CD8-positive, alpha-beta memory T cell (primary cell): ENCODE data around the gene RCE1. TPM values are rescaled to one million over a fixed set of nuclear protein-coding genes. Genes with fewer than 3 reads are reported as not detected.
A peak's percentile ranks its signal among the peaks of the same experiment; 100 is the strongest.

Experiments
- CTCF ChIA-PET: fragments of 350-600 bp; sonication (Branson Sonifier 250); formaldehyde crosslinking; loops from one replicate; lab custom pipeline; 2021; ENCODE audit warnings: antibody characterized with exemption; lab: Charles Lee
- POLR2A ChIA-PET: fragments of 350-600 bp; sonication (Branson Sonifier 250); formaldehyde crosslinking; loops from one replicate; lab custom pipeline; 2021; ENCODE audit warnings: antibody characterized with exemption; lab: Charles Lee
- DNase-seq, 5 donors: peaks; one replicate each; pipeline versions ENCODE4 v3.0.0 to v3.0.0-alpha.2; 2020 to 2022; ENCODE audit warnings: mixed read lengths in 1 of 5
- H3K27ac ChIP-seq: one replicate; pipeline ENCODE4 v1.7.0; 2013; ENCODE audit warnings: low read depth, mild to moderate bottlenecking, low read length, moderate library complexity
- H3K27me3 ChIP-seq: 2 replicates; pipeline ENCODE4 v1.7.0; 2013; ENCODE audit warnings: low read length, mild to moderate bottlenecking; ENCODE audit not compliant: insufficient read depth, poor library complexity, severe bottlenecking
- H3K36me3 ChIP-seq: 2 replicates; pipeline ENCODE4 v1.7.0; 2013; ENCODE audit warnings: mild to moderate bottlenecking, low read length, moderate library complexity; ENCODE audit not compliant: insufficient read depth
- H3K4me1 ChIP-seq: 2 replicates; pipeline ENCODE4 v1.7.0; 2013; ENCODE audit warnings: mild to moderate bottlenecking, low read length, moderate library complexity; ENCODE audit not compliant: insufficient read depth
- H3K4me3 ChIP-seq: 2 replicates; pipeline ENCODE4 v1.7.0; 2013; ENCODE audit warnings: mild to moderate bottlenecking, low read length
- H3K9me3 ChIP-seq: 2 replicates; pipeline ENCODE4 v1.7.0; 2013; ENCODE audit warnings: mild to moderate bottlenecking, low read length
- H3K27ac Mint-ChIP-seq, 8 donors: one replicate each; pipeline ENCODE4 v1.8.0; 2020 to 2021; ENCODE audit warnings: mixed read lengths in 8 of 8, mild to moderate bottlenecking in 6 of 8, inconsistent platforms in 3 of 8, moderate library complexity in 3 of 8
- H3K27me3 Mint-ChIP-seq, 2 donors: one replicate each; pipeline ENCODE4 v1.8.0; 2020 to 2021; ENCODE audit warnings: mixed read lengths in 2 of 2, mild to moderate bottlenecking in 1 of 2, moderate library complexity in 1 of 2
- H3K36me3 Mint-ChIP-seq, 3 donors: one replicate each; pipeline ENCODE4 v1.8.0; 2020 to 2021; ENCODE audit warnings: mixed read lengths in 3 of 3, inconsistent platforms in 1 of 3, mild to moderate bottlenecking in 1 of 3
- H3K4me1 Mint-ChIP-seq, 3 donors: one replicate each; pipeline ENCODE4 v1.8.0; 2020 to 2021; ENCODE audit warnings: mixed read lengths in 3 of 3, inconsistent platforms in 1 of 3, mild to moderate bottlenecking in 1 of 3
- H3K4me3 Mint-ChIP-seq, 7 donors: one replicate each; pipeline ENCODE4 v1.8.0; 2020 to 2021; ENCODE audit warnings: mixed read lengths in 7 of 7, mild to moderate bottlenecking in 6 of 7, moderate library complexity in 4 of 7, inconsistent platforms in 2 of 7
- H3K9me3 Mint-ChIP-seq, 5 donors: one replicate each; pipeline ENCODE4 v1.8.0; 2020 to 2022; ENCODE audit warnings: mixed read lengths in 5 of 5, mild to moderate bottlenecking in 3 of 5, moderate library complexity in 2 of 5, inconsistent platforms in 1 of 5
- polyA plus RNA-seq: library from polyadenylated mRNA; unstranded; fragments of 300-500 nt; fragmentation: Illumina TruSeq; gene quantifications from one replicate; pipeline ENCODE4 v1.2.3, GENCODE V29; 2021
- total RNA-seq, 2 experiments: library from RNA; stranded (reverse); gene quantifications; one replicate each; pipeline ENCODE4 v1.2.3, GENCODE V29; 2021

Gene RCE1
- total and polyA plus RNA-seq, 3 experiments from 2014 or later: 32.8 to 41.2 (median 34.1) TPM

GRCh38 chr11:66840317-66841091 lies 2.7 kb upstream of the RCE1 start:
- Histone ChIP-seq H3K27ac (no peak overlapping the region), H3K4me1 (peaks cover 44% of the 10 kb centered on the region), H3K27me3 (no peaks in the 10 kb centered on the region), H3K36me3 (peaks cover 6% of the 10 kb centered on the region), H3K4me3 (no peak overlapping the region), H3K9me3 (no peaks in the 10 kb centered on the region)
- Mint-ChIP-seq H3K36me3 (peaks cover 0 to 48% (median 0%) of the 10 kb centered on the region in 3 donors), H3K9me3 (no peaks in the 10 kb centered on the region), H3K4me3 (peak overlapping the region in 6 of 7 donors; percentile 4 to 59 (median 36)), H3K27me3 (peaks cover 0 to 1% of the 10 kb centered on the region in 2 donors), H3K4me1 (peaks cover 44 to 63% (median 48%) of the 10 kb centered on the region in 3 donors), H3K27ac (peak overlapping the region; percentile 38 to 99 (median 85))
- DNase-seq: no peak
- POLR2A ChIA-PET: no interaction called here
- CTCF ChIA-PET: no interaction called here

DNA sequence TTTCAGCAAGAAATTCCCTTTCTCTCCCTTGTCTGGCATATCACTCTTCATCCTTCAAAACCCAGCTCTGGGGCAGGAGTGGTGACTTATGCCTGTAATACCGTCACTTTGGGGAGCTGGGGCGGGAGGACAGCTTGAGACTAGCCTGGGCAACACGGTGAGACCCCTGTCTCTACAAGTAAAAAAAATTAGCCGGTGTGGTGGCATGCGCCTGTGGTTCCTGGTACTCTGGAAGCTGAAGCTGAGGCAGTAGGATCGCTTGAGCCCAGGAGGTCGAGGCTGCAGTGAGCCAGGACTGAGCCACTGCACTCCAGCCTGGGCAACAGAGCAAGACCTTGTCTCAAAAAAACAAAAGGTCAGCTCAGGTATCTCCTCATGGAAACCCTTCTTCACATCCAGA lies 1.4 kb upstream of the RCE1 start:
- peaks cover 44 to 63% (median 48%) of the 10 kb centered on the region in 3 donors for H3K4me1 Mint-ChIP-seq
- DNase-seq: peak in 1 of 5 donors; percentile 35
- H3K4me1 ChIP-seq: peaks cover 44% of the 10 kb centered on the region
- no peaks in the 10 kb centered on the region for H3K27me3 ChIP-seq
- peak overlapping the region; percentile 91 for H3K4me3 ChIP-seq
- peak overlapping the region; percentile 96 to 99 (median 97) for H3K27ac Mint-ChIP-seq
- H3K27me3 Mint-ChIP-seq: peaks cover 0 to 1% of the 10 kb centered on the region in 2 donors
- peak overlapping the region; percentile 98 for H3K27ac ChIP-seq
- no peaks in the 10 kb centered on the region for H3K9me3 ChIP-seq
- ChIA-PET POLR2A (interaction anchor here (1.0 to 4.6 kb wide), 3 partner anchors 13 to 164 kb away, joined by 3 to 45 read pairs (median 16); partner anchors contain the start of gene RBM4B), CTCF (interaction anchor here (2.2 kb wide), 1 partner anchor 225 kb away, joined by 4 read pairs; the partner anchor contains the start of gene RBM14)
- H3K9me3 Mint-ChIP-seq: no peaks in the 10 kb centered on the region
- peaks cover 6% of the 10 kb centered on the region for H3K36me3 ChIP-seq
- peaks cover 0 to 58% (median 0%) of the 10 kb centered on the region in 3 donors for H3K36me3 Mint-ChIP-seq
- peak overlapping the region; percentile 82 to 98 (median 92) for H3K4me3 Mint-ChIP-seq

GRCh38 chr11:66842501-66842895 lies 743 bp upstream of the RCE1 start:
- Mint-ChIP-seq H3K27ac (peak overlapping the region; percentile 96 to 99 (median 97)), H3K9me3 (no peaks in the 10 kb centered on the region), H3K4me1 (peaks cover 44 to 63% (median 48%) of the 10 kb centered on the region in 3 donors), H3K4me3 (peak overlapping the region; percentile 82 to 98 (median 92)), H3K36me3 (peaks cover 0 to 61% (median 0%) of the 10 kb centered on the region in 3 donors), H3K27me3 (peaks cover 0 to 1% of the 10 kb centered on the region in 2 donors)
- CTCF ChIA-PET: interaction anchor here (1.0 to 2.2 kb wide), 3 partner anchors 9 to 226 kb away, joined by 4 to 5 read pairs (median 4); partner anchors contain the start of gene RBM14
- H3K9me3 ChIP-seq: no peaks in the 10 kb centered on the region
- no peaks in the 10 kb centered on the region for H3K27me3 ChIP-seq
- peak overlapping the region; percentile 91 for H3K4me3 ChIP-seq
- H3K4me1 ChIP-seq: peaks cover 44% of the 10 kb centered on the region
- POLR2A ChIA-PET: interaction anchor here (0.6 to 4.6 kb wide), 8 partner anchors 12 to 498 kb away, joined by 3 to 45 read pairs (median 3); partner anchors contain the start of genes BRMS1, KDM2A, RBM14 and RBM4B
- DNase-seq: no peak
- H3K36me3 ChIP-seq: peaks cover 6% of the 10 kb centered on the region
- H3K27ac ChIP-seq: peak overlapping the region; percentile 98

GRCh38 chr11:66843776-66844495 lies 695 bp downstream of the RCE1 start:
- ChIA-PET CTCF (interaction anchor here (1.2 to 2.2 kb wide), 4 partner anchors 8 to 227 kb away, joined by 3 to 5 read pairs (median 4); partner anchors contain the start of genes RBM14 and RBM4B), POLR2A (interaction anchor here (0.6 to 4.6 kb wide), 7 partner anchors 11 to 1722 kb away, joined by 3 to 45 read pairs (median 4); partner anchors contain the start of genes FAU, MRPL49, RBM14 and RBM4B)
- Mint-ChIP-seq H3K27ac (peak overlapping the region; percentile 96 to 98 (median 96)), H3K9me3 (no peaks in the 10 kb centered on the region), H3K27me3 (peaks cover 0 to 1% of the 10 kb centered on the region in 2 donors), H3K4me1 (peaks cover 42 to 54% (median 43%) of the 10 kb centered on the region in 3 donors), H3K4me3 (peak overlapping the region; percentile 82 to 98 (median 92)), H3K36me3 (peaks cover 0 to 61% (median 0%) of the 10 kb centered on the region in 3 donors)
- H3K4me3 ChIP-seq: peak overlapping the region; percentile 91
- H3K36me3 ChIP-seq: peaks cover 6% of the 10 kb centered on the region
- peaks cover 44% of the 10 kb centered on the region for H3K4me1 ChIP-seq
- H3K27me3 ChIP-seq: no peaks in the 10 kb centered on the region
- H3K27ac ChIP-seq: peak overlapping the region; percentile 98
- no peaks in the 10 kb centered on the region for H3K9me3 ChIP-seq
- no peak for DNase-seq

- Histone ChIP-seq H3K4me1 (peaks cover 39% of the 10 kb centered on the region), H3K27ac (peak overlapping the region; percentile 98), H3K36me3 (peaks cover 6% of the 10 kb centered on the region), H3K27me3 (no peaks in the 10 kb centered on the region), H3K4me3 (peak overlapping the region; percentile 91), H3K9me3 (no peaks in the 10 kb centered on the region)
- peak in 1 of 5 donors; percentile 39 for DNase-seq
- H3K4me1 Mint-ChIP-seq: peaks cover 36 to 47% (median 38%) of the 10 kb centered on the region in 3 donors
- peak overlapping the region; percentile 82 to 98 (median 92) for H3K4me3 Mint-ChIP-seq
- H3K27ac Mint-ChIP-seq: peak overlapping the region; percentile 96 to 98 (median 96)
- ChIA-PET CTCF (interaction anchor here (1.2 kb wide), 1 partner anchor 167 kb away, joined by 3 read pairs; the partner anchor contains the start of gene RBM4B), POLR2A (interaction anchor here (4.6 kb wide), 1 partner anchor 10 kb away, joined by 45 read pairs; no protein-coding TSS in a partner anchor)
- peaks cover 0 to 1% of the 10 kb centered on the region in 2 donors for H3K27me3 Mint-ChIP-seq
- H3K36me3 Mint-ChIP-seq: peaks cover 0 to 54% (median 0%) of the 10 kb centered on the region in 3 donors
- no peaks in the 10 kb centered on the region for H3K9me3 Mint-ChIP-seq
These were observed 1.4 kb downstream of the RCE1 start for GRCh38 chr11:66844496-66845142.

DNA sequence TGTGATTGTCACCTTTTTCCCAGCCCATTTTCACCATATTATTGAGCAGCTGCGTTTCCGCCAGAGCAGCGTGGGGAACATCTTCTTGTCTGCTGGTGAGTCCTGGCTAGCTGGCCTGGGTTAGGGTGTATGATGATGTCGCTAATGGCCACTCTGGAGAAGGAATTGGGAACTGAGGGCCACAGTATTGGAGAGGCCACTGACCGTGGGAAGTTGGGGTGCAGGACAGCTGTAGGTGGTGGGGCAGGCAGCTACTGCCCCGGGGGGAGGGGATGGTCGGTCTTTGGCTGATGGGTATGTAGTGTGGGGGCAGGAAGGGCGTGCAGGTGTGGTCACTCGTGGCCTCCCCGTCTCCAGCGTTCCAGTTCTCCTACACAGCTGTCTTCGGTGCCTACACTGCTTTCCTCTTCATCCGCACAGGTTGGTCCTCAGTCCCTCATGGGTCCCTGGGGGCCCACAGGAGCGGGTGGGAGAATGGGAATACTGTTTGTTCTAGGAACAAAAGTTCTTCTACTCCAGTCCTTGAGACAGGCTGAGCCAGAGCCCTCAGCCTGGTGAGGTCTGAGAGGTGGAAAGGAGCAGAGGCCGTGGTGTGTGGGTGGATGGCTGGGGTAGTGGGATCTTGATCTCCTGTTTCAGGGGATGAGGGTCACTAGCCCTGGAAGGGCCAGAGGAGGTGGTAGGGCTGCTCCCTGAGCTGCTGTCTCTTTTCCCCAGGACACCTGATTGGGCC lies 2.1 kb downstream of the RCE1 start:
- H3K36me3 Mint-ChIP-seq: peaks cover 0 to 49% (median 0%) of the 10 kb centered on the region in 3 donors
- no peaks in the 10 kb centered on the region for H3K27me3 ChIP-seq
- H3K27ac Mint-ChIP-seq: peak overlapping the region in 7 of 8 donors; percentile 56 to 98 (median 68)
- H3K9me3 Mint-ChIP-seq: no peaks in the 10 kb centered on the region
- no peak overlapping the region for H3K27ac ChIP-seq
- CTCF ChIA-PET: no interaction called here
- peaks cover 0 to 1% of the 10 kb centered on the region in 2 donors for H3K27me3 Mint-ChIP-seq
- peaks cover 31 to 40% (median 33%) of the 10 kb centered on the region in 3 donors for H3K4me1 Mint-ChIP-seq
- peaks cover 32% of the 10 kb centered on the region for H3K4me1 ChIP-seq
- POLR2A ChIA-PET: interaction anchor here (4.6 kb wide), 1 partner anchor 9 kb away, joined by 45 read pairs; no protein-coding TSS in a partner anchor
- H3K9me3 ChIP-seq: no peaks in the 10 kb centered on the region
- H3K4me3 Mint-ChIP-seq: peak overlapping the region; percentile 20 to 98 (median 90)
- no peak overlapping the region for H3K4me3 ChIP-seq
- peaks cover 6% of the 10 kb centered on the region for H3K36me3 ChIP-seq
- peak in 1 of 5 donors; percentile 31 for DNase-seq
